ENCODE data around the gene EXOSC1. TPM values are rescaled to one million over a fixed set of nuclear protein-coding genes. Genes with fewer than 3 reads are reported as not detected.

EXOSC1 gene
- polyA plus RNA-seq, 3 donors = 34.7 to 60.6 (median 55.8) TPM

DNA sequence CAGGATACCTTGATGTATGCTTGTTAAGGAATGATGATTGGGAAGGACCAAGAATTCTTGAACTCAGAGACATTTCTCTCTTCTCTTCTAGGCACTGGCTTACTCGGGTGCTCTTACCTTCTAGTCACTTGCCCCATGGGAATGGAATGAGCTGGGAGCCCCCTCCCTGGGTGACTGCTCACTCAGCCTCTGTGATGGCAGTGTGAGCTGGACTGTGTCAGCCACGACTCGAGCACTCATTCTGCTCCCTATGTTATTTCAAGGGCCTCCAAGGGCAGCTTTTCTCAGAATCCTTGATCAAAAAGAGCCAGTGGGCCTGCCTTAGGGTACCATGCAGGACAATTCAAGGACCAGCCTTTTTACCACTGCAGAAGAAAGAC, 10.9 kb upstream of the EXOSC1 start:
- H3K4me3 Mint-ChIP-seq = no peak overlapping the region
- H3K27me3 ChIP-seq (ENCODE audit: control insufficient read depth in 2 of 2, insufficient read depth in 2 of 2, low read length in 2 of 2) = no peaks in the 10 kb centered on the region
- no peaks in the 10 kb centered on the region for H3K4me1 Mint-ChIP-seq
- H3K27ac Mint-ChIP-seq = peak overlapping the region in 2 of 7 donors; percentile 10 to 19
- H3K9me3 Mint-ChIP-seq = no peaks in the 10 kb centered on the region
- H3K27ac ChIP-seq (ENCODE audit: low read depth in 1 of 2, low read length in 2 of 2) = peak overlapping the region in 1 of 2 donors; percentile 44
- no peak overlapping the region for H3K9ac ChIP-seq (ENCODE audit: insufficient read depth, low read length, poor library complexity, severe bottlenecking)
- WGBS (ENCODE audit: insufficient coverage) = 93% methylated on average over 2 of the region's 3 CpGs
- H2AFZ ChIP-seq (ENCODE audit: insufficient read depth, low read depth, low read length, poor library complexity, severe bottlenecking) = no peak overlapping the region
- H3K79me2 ChIP-seq (ENCODE audit: insufficient read depth, low read length) = peaks cover 3% of the 10 kb centered on the region
- DNase-seq = no peak
- no peak overlapping the region for H3K4me2 ChIP-seq (replicated peaks; ENCODE audit: extremely low read depth, low read length, poor library complexity, severe bottlenecking)
- no peak overlapping the region for H3K4me3 ChIP-seq (replicated peaks in 1 of 3; ENCODE audit: low read depth in 2 of 3, low read length in 3 of 3)
- peaks cover 17% of the 10 kb centered on the region for H4K20me1 ChIP-seq (ENCODE audit: insufficient read depth, low read length)
- no peaks in the 10 kb centered on the region for H3K9me3 ChIP-seq (replicated peaks in 1 of 2; ENCODE audit: control insufficient read depth in 1 of 2, insufficient read depth in 1 of 2, low read length in 2 of 2)
- H3K4me1 ChIP-seq (ENCODE audit: control insufficient read depth in 1 of 2, insufficient read depth in 2 of 2, low read length in 2 of 2) = no peaks in the 10 kb centered on the region
- H3K36me3 Mint-ChIP-seq = peaks cover 82 to 92% of the 10 kb centered on the region in 2 donors
- TF ChIP-seq, protein P1, sequence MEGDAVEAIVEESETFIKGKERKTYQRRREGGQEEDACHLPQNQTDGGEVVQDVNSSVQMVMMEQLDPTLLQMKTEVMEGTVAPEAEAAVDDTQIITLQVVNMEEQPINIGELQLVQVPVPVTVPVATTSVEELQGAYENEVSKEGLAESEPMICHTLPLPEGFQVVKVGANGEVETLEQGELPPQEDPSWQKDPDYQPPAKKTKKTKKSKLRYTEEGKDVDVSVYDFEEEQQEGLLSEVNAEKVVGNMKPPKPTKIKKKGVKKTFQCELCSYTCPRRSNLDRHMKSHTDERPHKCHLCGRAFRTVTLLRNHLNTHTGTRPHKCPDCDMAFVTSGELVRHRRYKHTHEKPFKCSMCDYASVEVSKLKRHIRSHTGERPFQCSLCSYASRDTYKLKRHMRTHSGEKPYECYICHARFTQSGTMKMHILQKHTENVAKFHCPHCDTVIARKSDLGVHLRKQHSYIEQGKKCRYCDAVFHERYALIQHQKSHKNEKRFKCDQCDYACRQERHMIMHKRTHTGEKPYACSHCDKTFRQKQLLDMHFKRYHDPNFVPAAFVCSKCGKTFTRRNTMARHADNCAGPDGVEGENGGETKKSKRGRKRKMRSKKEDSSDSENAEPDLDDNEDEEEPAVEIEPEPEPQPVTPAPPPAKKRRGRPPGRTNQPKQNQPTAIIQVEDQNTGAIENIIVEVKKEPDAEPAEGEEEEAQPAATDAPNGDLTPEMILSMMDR (IDR thresholded peaks at IDR 0.05) = no peak
- intact Hi-C loops (cut with micrococcal nuclease) = no loop called here
- H3K27me3 Mint-ChIP-seq (ENCODE audit: low read depth in 3 of 3) = peaks cover 0 to 2% (median 2%) of the 10 kb centered on the region in 3 donors
- H3K36me3 ChIP-seq (replicated peaks in 1 of 2; ENCODE audit: control insufficient read depth in 1 of 2, insufficient read depth in 2 of 2, low read length in 2 of 2) = peaks cover 83 to 100% of the 10 kb centered on the region in 2 donors

DNA sequence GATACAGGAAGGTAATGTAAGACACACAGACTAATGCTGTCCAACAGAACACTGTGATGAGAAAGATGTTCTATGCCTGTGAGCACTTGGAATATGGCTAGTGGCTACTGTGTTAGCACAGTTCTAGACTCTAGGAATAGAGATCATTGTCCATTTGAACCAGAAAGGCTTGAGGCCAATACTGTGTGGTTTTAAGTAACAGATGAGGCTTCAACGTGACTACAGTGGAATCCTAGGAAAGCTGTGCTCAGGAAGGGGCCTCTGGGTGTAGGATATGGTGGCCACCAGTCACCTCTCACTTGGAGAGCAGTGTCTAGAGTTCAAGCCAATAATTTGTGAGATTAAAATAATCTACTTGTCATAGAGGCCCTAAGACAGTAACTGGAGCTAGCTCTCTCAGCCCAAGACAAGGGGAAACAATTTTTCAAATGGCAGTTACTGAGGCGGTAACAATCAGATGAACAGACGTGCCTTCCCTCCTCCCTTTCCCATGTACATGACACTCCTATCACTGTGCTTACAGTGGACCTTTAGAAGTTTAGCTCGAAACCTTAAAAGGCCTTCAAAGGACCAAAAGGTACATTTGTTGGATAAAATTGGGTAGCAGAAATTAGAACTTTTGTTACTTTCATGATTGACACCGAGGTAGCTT, 10.4 kb upstream of the EXOSC1 start:
- Mint-ChIP-seq H3K36me3 (peaks cover 76 to 92% of the 10 kb centered on the region in 2 donors), H3K27me3 (ENCODE audit: low read depth in 3 of 3) (peaks cover 0 to 2% (median 2%) of the 10 kb centered on the region in 3 donors), H3K4me1 (no peaks in the 10 kb centered on the region), H3K9me3 (no peaks in the 10 kb centered on the region), H3K4me3 (no peak overlapping the region), H3K27ac (peak overlapping the region in 1 of 7 donors; percentile 19)
- Histone ChIP-seq H2AFZ (ENCODE audit: insufficient read depth, low read depth, low read length, poor library complexity, severe bottlenecking) (no peak overlapping the region), H4K20me1 (ENCODE audit: insufficient read depth, low read length) (peaks cover 21% of the 10 kb centered on the region), H3K4me1 (ENCODE audit: control insufficient read depth in 1 of 2, insufficient read depth in 2 of 2, low read length in 2 of 2) (no peaks in the 10 kb centered on the region), H3K9ac (ENCODE audit: insufficient read depth, low read length, poor library complexity, severe bottlenecking) (no peak overlapping the region), H3K27ac (ENCODE audit: low read depth in 1 of 2, low read length in 2 of 2) (peak overlapping the region in 1 of 2 donors; percentile 44), H3K27me3 (ENCODE audit: control insufficient read depth in 2 of 2, insufficient read depth in 2 of 2, low read length in 2 of 2) (no peaks in the 10 kb centered on the region), H3K79me2 (ENCODE audit: insufficient read depth, low read length) (peaks cover 6% of the 10 kb centered on the region), H3K4me2 (replicated peaks; ENCODE audit: extremely low read depth, low read length, poor library complexity, severe bottlenecking) (no peak overlapping the region), H3K9me3 (replicated peaks in 1 of 2; ENCODE audit: control insufficient read depth in 1 of 2, insufficient read depth in 1 of 2, low read length in 2 of 2) (no peaks in the 10 kb centered on the region), H3K36me3 (replicated peaks in 1 of 2; ENCODE audit: control insufficient read depth in 1 of 2, insufficient read depth in 2 of 2, low read length in 2 of 2) (peaks cover 83 to 99% of the 10 kb centered on the region in 2 donors), H3K4me3 (replicated peaks in 1 of 3; ENCODE audit: low read depth in 2 of 3, low read length in 3 of 3) (no peak overlapping the region)
- 56% methylated on average over 1 of the region's 5 CpGs for WGBS (ENCODE audit: insufficient coverage)
- no peak for DNase-seq
- TF ChIP-seq, protein P1 (IDR thresholded peaks at IDR 0.05) = no peak
- intact Hi-C loops (cut with micrococcal nuclease) = no loop called here

Measured in CD14-positive monocyte (primary cell).